Vagina (tissue), 2 donors: ENCODE results near the gene SLC35D2.

Source experiments
- CTCF ChIP-seq, 3 experiments: fragments of 450-650 bp in 2 of 3; fragments of 200-600 bp in 1 of 3; sonication (generic) in 1 of 3; IDR thresholded peaks; one replicate each; pipeline ENCODE4 v1.5.1; 2017 to 2019; ENCODE audit warnings: antibody characterized with exemption in 3 of 3, mild to moderate bottlenecking in 2 of 3, moderate library complexity in 2 of 3
- POLR2A ChIP-seq, 2 donors: fragments of 450-650 bp; IDR thresholded peaks; one replicate each; pipeline ENCODE4 v1.6.1; 2017; ENCODE audit warnings: antibody characterized with exemption in 2 of 2, mild to moderate bottlenecking in 2 of 2, moderate library complexity in 2 of 2
- POLR2AphosphoS5 ChIP-seq, 2 donors: sonication (generic); formaldehyde crosslinking; IDR thresholded peaks; one replicate each; pipeline ENCODE4 v1.9.0; 2017; ENCODE audit warnings: antibody characterized with exemption in 2 of 2, mild to moderate bottlenecking in 2 of 2, low read depth in 1 of 2; ENCODE audit not compliant: insufficient read depth in 1 of 2

GRCh38 chr9:96411129-96411838 is 27.8 kb upstream of the SLC35D2 start:
- TF ChIP-seq CTCF (IDR thresholded peaks at IDR 0.05) (no peak), POLR2A (IDR thresholded peaks at IDR 0.05) (no peak), POLR2AphosphoS5 (IDR thresholded peaks at IDR 0.05; ENCODE audit: insufficient read depth in 1 of 2, low read depth in 1 of 2) (no peak)
